Natural killer cell (primary cell): ENCODE data around the gene FBXL17. TPM values are rescaled to one million over a fixed set of nuclear protein-coding genes. Genes with fewer than 3 reads are reported as not detected.
A peak's percentile ranks its signal among the peaks of the same experiment; 100 is the strongest.

Source experiments
- ATAC-seq, 3 donors: fragments of 150-1000 bp in 2 of 3; fragments of 200-7000 bp in 1 of 3; cut with Tn5 transposase; 1 replicate in 1 of 3; 2 replicates in 2 of 3; pipeline ENCODE4 v1.10.0; 2021; ENCODE audit warnings: mild to moderate bottlenecking in 2 of 3, moderate library complexity in 2 of 3
- DNase-seq, 2 donors: peaks; one replicate each; pipeline versions ENCODE4 v3.0.0 to v3.0.0-alpha.2; 2013 to 2021; ENCODE audit warnings: mixed read lengths in 1 of 2
- H3K27ac ChIP-seq: one replicate; pipeline ENCODE4 v1.5.1; 2013; ENCODE audit warnings: mild to moderate bottlenecking, low read length
- H3K27me3 ChIP-seq: one replicate; pipeline ENCODE4 v1.6.1; 2013; ENCODE audit warnings: low read length; ENCODE audit not compliant: control insufficient read depth, insufficient read depth
- H3K36me3 ChIP-seq: one replicate; pipeline ENCODE4 v1.6.1; 2013; ENCODE audit warnings: low read length; ENCODE audit not compliant: control insufficient read depth, insufficient read depth
- H3K4me1 ChIP-seq: one replicate; pipeline ENCODE4 v1.6.1; 2013; ENCODE audit warnings: low read length; ENCODE audit not compliant: control insufficient read depth, insufficient read depth
- H3K4me3 ChIP-seq: one replicate; pipeline ENCODE4 v1.5.1; 2013; ENCODE audit warnings: low read length
- H3K9me3 ChIP-seq: one replicate; pipeline ENCODE4 v1.6.1; 2013; ENCODE audit warnings: low read length; ENCODE audit not compliant: control insufficient read depth, insufficient read depth
- H3K27ac Mint-ChIP-seq, 2 donors: one replicate each; pipeline ENCODE4 v1.8.0; 2022; ENCODE audit warnings: mild to moderate bottlenecking in 2 of 2, mixed read lengths in 2 of 2, moderate library complexity in 1 of 2
- H3K27me3 Mint-ChIP-seq, 2 donors: one replicate each; pipeline ENCODE4 v1.8.0; 2022; ENCODE audit warnings: low read depth in 2 of 2, mixed read lengths in 2 of 2
- H3K36me3 Mint-ChIP-seq: one replicate; pipeline ENCODE4 v1.8.0; 2022; ENCODE audit warnings: mixed read lengths
- H3K4me1 Mint-ChIP-seq, 2 donors: one replicate each; pipeline ENCODE4 v1.8.0; 2022; ENCODE audit warnings: mixed read lengths in 2 of 2
- H3K4me3 Mint-ChIP-seq: one replicate; pipeline ENCODE4 v1.8.0; 2022; ENCODE audit warnings: mild to moderate bottlenecking, moderate library complexity, mixed read lengths
- H3K9me3 Mint-ChIP-seq, 2 donors: one replicate each; pipeline ENCODE4 v1.8.0; 2022; ENCODE audit warnings: mixed read lengths in 2 of 2
- CTCF ChIP-seq: fragments of 200-600 bp; IDR thresholded peaks from one replicate; pipeline ENCODE4 v1.8.0; 2022; ENCODE audit warnings: antibody characterized with exemption
- WGBS: methylation state at CpG from one replicate; pipeline ENCODE4 v1.1.7; 2013; ENCODE audit warnings: missing lambda C conversion rate; ENCODE audit not compliant: insufficient coverage; 5-methylcytosine and 5-hydroxymethylcytosine counted together
- intact Hi-C: fragments of 100-400 bp; cut with micrococcal nuclease; formaldehyde crosslinking; loops from one replicate; pipeline ENCODE4 v1.14.2; 2022
- total RNA-seq, 4 donors: library from RNA; stranded (reverse); fragments of 120-200 nt in 1 of 4; gene quantifications; one replicate each; pipeline versions ENCODE4 v1.2.3 to v1.2.4, GENCODE V29; 2013 to 2022

Gene FBXL17
- total RNA-seq, 3 donors from 2014 or later (not counting 1 experiment from before 2014, with no cell fraction given), result 34.2 to 46.8 (median 34.9) TPM

GRCh38 chr5:108118813-108119514 lies 262.9 kb downstream of the FBXL17 start:
- no peak for TF ChIP-seq CTCF
- Mint-ChIP-seq H3K36me3 (no peaks in the 10 kb centered on the region), H3K9me3 (no peaks in the 10 kb centered on the region), H3K4me3 (no peak overlapping the region), H3K27ac (no peak overlapping the region), H3K4me1 (no peaks in the 10 kb centered on the region), H3K27me3 (no peaks in the 10 kb centered on the region)
- ATAC-seq (peak in 1 of 3 donors; percentile 24), DNase-seq (no peak)
- intact Hi-C loops, result no loop called here
- no peaks in the 10 kb centered on the region for H3K4me1 ChIP-seq
- no peaks in the 10 kb centered on the region for H3K36me3 ChIP-seq
- WGBS, result 97% methylated on average over 2 of the region's 2 CpGs
- no peak overlapping the region for H3K27ac ChIP-seq
- H3K9me3 ChIP-seq, result no peaks in the 10 kb centered on the region
- H3K27me3 ChIP-seq, result no peaks in the 10 kb centered on the region
- H3K4me3 ChIP-seq, result no peak overlapping the region

- no peak overlapping the region for H3K4me3 Mint-ChIP-seq
- Histone ChIP-seq H3K27ac (no peak overlapping the region), H3K4me3 (no peak overlapping the region), H3K4me1 (no peaks in the 10 kb centered on the region), H3K36me3 (no peaks in the 10 kb centered on the region), H3K27me3 (no peaks in the 10 kb centered on the region), H3K9me3 (no peaks in the 10 kb centered on the region)
- H3K27ac Mint-ChIP-seq, result no peak overlapping the region
- peaks cover 0 to 2% of the 10 kb centered on the region in 2 donors for H3K9me3 Mint-ChIP-seq
- intact Hi-C loops, result no loop called here
- H3K27me3 Mint-ChIP-seq, result no peaks in the 10 kb centered on the region
- no peak for TF ChIP-seq CTCF
- no peaks in the 10 kb centered on the region for H3K36me3 Mint-ChIP-seq
- ATAC-seq, result no peak
- DNase-seq, result no peak
- H3K4me1 Mint-ChIP-seq, result no peaks in the 10 kb centered on the region
Measured at GRCh38 chr5:108115673-108116072, 266.2 kb downstream of the FBXL17 start.

GRCh38 chr5:108113950-108114349 lies 267.9 kb downstream of the FBXL17 start:
- no peak overlapping the region for H3K27ac Mint-ChIP-seq
- no peaks in the 10 kb centered on the region for H3K27me3 Mint-ChIP-seq
- no peaks in the 10 kb centered on the region for H3K4me1 ChIP-seq
- WGBS, result no CpG with 5 or more reads among the region's 2 CpGs
- H3K27ac ChIP-seq, result no peak overlapping the region
- H3K9me3 ChIP-seq, result no peaks in the 10 kb centered on the region
- H3K4me1 Mint-ChIP-seq, result no peaks in the 10 kb centered on the region
- H3K4me3 Mint-ChIP-seq, result no peak overlapping the region
- no peak for TF ChIP-seq CTCF
- no peaks in the 10 kb centered on the region for H3K36me3 Mint-ChIP-seq
- ATAC-seq (no peak), DNase-seq (no peak)
- H3K27me3 ChIP-seq, result no peaks in the 10 kb centered on the region
- intact Hi-C loops, result no loop called here
- no peaks in the 10 kb centered on the region for H3K36me3 ChIP-seq
- peaks cover 0 to 2% of the 10 kb centered on the region in 2 donors for H3K9me3 Mint-ChIP-seq
- no peak overlapping the region for H3K4me3 ChIP-seq

- no peaks in the 10 kb centered on the region for H3K4me1 ChIP-seq
- intact Hi-C loops, result no loop called here
- no peaks in the 10 kb centered on the region for H3K9me3 ChIP-seq
- no peak for TF ChIP-seq CTCF
- no peak overlapping the region for H3K4me3 ChIP-seq
- H3K36me3 Mint-ChIP-seq, result no peaks in the 10 kb centered on the region
- H3K27ac Mint-ChIP-seq, result no peak overlapping the region
- no peaks in the 10 kb centered on the region for H3K36me3 ChIP-seq
- DNase-seq (no peak), ATAC-seq (no peak)
- peaks cover 0 to 2% of the 10 kb centered on the region in 2 donors for H3K9me3 Mint-ChIP-seq
- no peaks in the 10 kb centered on the region for H3K27me3 Mint-ChIP-seq
- H3K27me3 ChIP-seq, result no peaks in the 10 kb centered on the region
- H3K4me1 Mint-ChIP-seq, result no peaks in the 10 kb centered on the region
- no peak overlapping the region for H3K4me3 Mint-ChIP-seq
- H3K27ac ChIP-seq, result no peak overlapping the region
- WGBS, result 95% methylated on average over 2 of the region's 2 CpGs
Measured at GRCh38 chr5:108111736-108112135, 270.2 kb downstream of the FBXL17 start.
